ENCODE data around the gene PLEKHA1.

PLEKHA1 gene

DNA sequence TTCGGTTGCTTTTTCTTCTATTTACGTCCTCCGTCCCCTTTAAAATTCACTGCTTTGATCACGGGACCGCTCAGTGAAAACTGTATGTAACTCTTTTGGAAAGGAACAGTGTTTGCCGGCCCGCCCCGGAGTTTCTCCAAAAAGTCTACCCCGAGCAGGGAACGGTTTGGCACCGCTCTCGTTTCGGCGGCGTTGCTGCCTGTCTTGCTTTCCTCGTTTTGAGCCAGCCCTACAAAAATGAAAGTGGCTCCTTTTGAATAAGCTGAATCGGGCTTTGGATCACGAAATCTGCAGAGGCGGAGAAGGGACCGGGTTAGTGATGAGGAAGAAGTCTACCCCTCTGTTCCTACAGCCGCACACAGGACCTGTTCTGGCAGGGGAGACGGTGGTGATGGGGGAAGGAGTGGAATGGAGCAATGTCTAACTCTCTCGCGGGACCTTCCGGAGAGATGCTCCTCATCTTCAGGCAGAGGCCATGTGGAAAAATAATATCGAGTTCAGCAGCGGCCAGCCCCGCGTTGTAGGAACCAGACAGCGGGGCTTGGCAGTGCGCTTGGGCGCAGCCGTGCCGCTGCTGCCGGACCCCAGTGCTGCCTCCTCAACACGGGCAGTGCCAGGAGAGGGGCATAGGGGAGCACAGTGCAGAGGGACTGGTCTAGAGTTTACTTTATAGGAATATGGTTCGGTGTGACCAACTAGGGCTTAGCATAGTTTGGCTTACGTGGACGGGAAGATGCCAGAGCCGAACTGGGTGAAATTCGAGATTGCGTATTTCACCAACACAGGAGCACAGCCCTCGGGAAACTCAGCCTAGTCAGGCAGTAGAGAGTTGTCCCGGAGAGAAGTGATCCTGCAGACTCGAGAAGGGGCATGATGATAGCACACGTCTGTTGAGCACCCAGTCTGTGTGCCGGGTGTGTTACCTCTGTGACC, 88.3 kb downstream of the PLEKHA1 start:
- Histone ChIP-seq H3K4me2 (ENCODE audit: insufficient read depth, low read length, poor library complexity, severe bottlenecking) (peak overlapping the region; percentile 99), H2BK120ac (ENCODE audit: low read depth, low read length) (no peak overlapping the region), H4K8ac (ENCODE audit: low read depth, low read length) (no peak overlapping the region), H2AFZ (ENCODE audit: low read length) (peak overlapping the region; percentile 98), H4K91ac (ENCODE audit: low read depth, low read length, poor library complexity) (no peak overlapping the region), H3K14ac (ENCODE audit: low read length) (no peak overlapping the region), H2AK5ac (ENCODE audit: low read depth, low read length) (no peak overlapping the region), H3K4ac (ENCODE audit: low read length) (no peak overlapping the region), H3K9ac (ENCODE audit: low read depth, low read length, poor library complexity) (no peak overlapping the region), H2BK5ac (ENCODE audit: low read length) (no peak overlapping the region), H2BK15ac (ENCODE audit: low read length) (no peak overlapping the region), H3K79me1 (ENCODE audit: low read depth, low read length) (no peaks in the 10 kb centered on the region), H3K23ac (ENCODE audit: low read depth, low read length, poor library complexity) (peak overlapping the region; percentile 18), H3K18ac (ENCODE audit: low read length) (peak overlapping the region; percentile 42), H3K27ac (replicated peaks; ENCODE audit: low read length) (no peak overlapping the region), H3K4me3 (ENCODE audit: low read length in 2 of 2) (peak overlapping the region in 1 of 2 donors; percentile 67), H3K9me3 (replicated peaks in 1 of 2; ENCODE audit: control insufficient read depth in 2 of 2, insufficient read depth in 1 of 2, low read depth in 1 of 2, low read length in 2 of 2) (no peaks in the 10 kb centered on the region), H3K4me1 (ENCODE audit: control insufficient read depth in 2 of 2, insufficient read depth in 1 of 2, low read depth in 1 of 2, low read length in 2 of 2) (peaks cover 7 to 20% of the 10 kb centered on the region in 2 donors), H3K27me3 (ENCODE audit: control insufficient read depth in 3 of 3, insufficient read depth in 3 of 3, low read depth in 1 of 3, low read length in 3 of 3) (peaks cover 11 to 59% (median 14%) of the 10 kb centered on the region in 3 experiments), H3K36me3 (replicated peaks in 1 of 2; ENCODE audit: control insufficient read depth in 2 of 2, insufficient read depth in 2 of 2, low read length in 2 of 2) (no peaks in the 10 kb centered on the region), H2BK12ac (ENCODE audit: low read length) (no peak overlapping the region)
- DNase-seq (ENCODE audit: low spot score) = no peak
- WGBS, 2 donors (ENCODE audit: extremely low coverage in 2 of 2, insufficient read length in 2 of 2, insufficient replicate concordance in 1 of 2) = no CpG with 5 or more reads among the region's 47 CpGs

GRCh38 chr10:122463466-122464249, 89.2 kb downstream of the PLEKHA1 start:
- no peak overlapping the region for H3K4me3 ChIP-seq (ENCODE audit: low read length in 2 of 2)
- H3K9ac ChIP-seq (ENCODE audit: low read depth, low read length, poor library complexity) = no peak overlapping the region
- H2AFZ ChIP-seq (ENCODE audit: low read length) = no peak overlapping the region
- H3K4me1 ChIP-seq (ENCODE audit: control insufficient read depth in 2 of 2, insufficient read depth in 1 of 2, low read depth in 1 of 2, low read length in 2 of 2) = peaks cover 5 to 13% of the 10 kb centered on the region in 2 donors
- H4K8ac ChIP-seq (ENCODE audit: low read depth, low read length) = no peak overlapping the region
- no peak overlapping the region for H2BK120ac ChIP-seq (ENCODE audit: low read depth, low read length)
- peaks cover 11 to 59% (median 14%) of the 10 kb centered on the region in 3 experiments for H3K27me3 ChIP-seq (ENCODE audit: control insufficient read depth in 3 of 3, insufficient read depth in 3 of 3, low read depth in 1 of 3, low read length in 3 of 3)
- no peak overlapping the region for H3K27ac ChIP-seq (replicated peaks; ENCODE audit: low read length)
- no peak overlapping the region for H2BK15ac ChIP-seq (ENCODE audit: low read length)
- no peak overlapping the region for H2BK5ac ChIP-seq (ENCODE audit: low read length)
- no peak overlapping the region for H3K4ac ChIP-seq (ENCODE audit: low read length)
- no peak overlapping the region for H2AK5ac ChIP-seq (ENCODE audit: low read depth, low read length)
- H3K14ac ChIP-seq (ENCODE audit: low read length) = no peak overlapping the region
- no peaks in the 10 kb centered on the region for H3K9me3 ChIP-seq (replicated peaks in 1 of 2; ENCODE audit: control insufficient read depth in 2 of 2, insufficient read depth in 1 of 2, low read depth in 1 of 2, low read length in 2 of 2)
- no peak overlapping the region for H4K91ac ChIP-seq (ENCODE audit: low read depth, low read length, poor library complexity)
- H3K79me1 ChIP-seq (ENCODE audit: low read depth, low read length) = no peaks in the 10 kb centered on the region
- H3K4me2 ChIP-seq (ENCODE audit: insufficient read depth, low read length, poor library complexity, severe bottlenecking) = no peak overlapping the region
- no peak overlapping the region for H2BK12ac ChIP-seq (ENCODE audit: low read length)
- DNase-seq (ENCODE audit: low spot score) = no peak
- H3K18ac ChIP-seq (ENCODE audit: low read length) = no peak overlapping the region
- H3K23ac ChIP-seq (ENCODE audit: low read depth, low read length, poor library complexity) = no peak overlapping the region
- no CpG with 5 or more reads among the region's 17 CpGs for WGBS, 2 donors (ENCODE audit: extremely low coverage in 2 of 2, insufficient read length in 2 of 2, insufficient replicate concordance in 1 of 2)
- no peaks in the 10 kb centered on the region for H3K36me3 ChIP-seq (replicated peaks in 1 of 2; ENCODE audit: control insufficient read depth in 2 of 2, insufficient read depth in 2 of 2, low read length in 2 of 2)

GRCh38 chr10:122464250-122464510, 89.7 kb downstream of the PLEKHA1 start:
- Histone ChIP-seq H2BK120ac (ENCODE audit: low read depth, low read length) (no peak overlapping the region), H3K27me3 (ENCODE audit: control insufficient read depth in 3 of 3, insufficient read depth in 3 of 3, low read depth in 1 of 3, low read length in 3 of 3) (peaks cover 10 to 56% (median 14%) of the 10 kb centered on the region in 3 experiments), H3K4me2 (ENCODE audit: insufficient read depth, low read length, poor library complexity, severe bottlenecking) (no peak overlapping the region), H3K14ac (ENCODE audit: low read length) (no peak overlapping the region), H2BK12ac (ENCODE audit: low read length) (no peak overlapping the region), H3K23ac (ENCODE audit: low read depth, low read length, poor library complexity) (no peak overlapping the region), H3K27ac (replicated peaks; ENCODE audit: low read length) (no peak overlapping the region), H4K8ac (ENCODE audit: low read depth, low read length) (no peak overlapping the region), H2BK15ac (ENCODE audit: low read length) (no peak overlapping the region), H3K4me1 (ENCODE audit: control insufficient read depth in 2 of 2, insufficient read depth in 1 of 2, low read depth in 1 of 2, low read length in 2 of 2) (peaks cover 4 to 13% of the 10 kb centered on the region in 2 donors), H3K36me3 (replicated peaks in 1 of 2; ENCODE audit: control insufficient read depth in 2 of 2, insufficient read depth in 2 of 2, low read length in 2 of 2) (no peaks in the 10 kb centered on the region), H3K9me3 (replicated peaks in 1 of 2; ENCODE audit: control insufficient read depth in 2 of 2, insufficient read depth in 1 of 2, low read depth in 1 of 2, low read length in 2 of 2) (no peaks in the 10 kb centered on the region), H3K79me1 (ENCODE audit: low read depth, low read length) (no peaks in the 10 kb centered on the region), H3K9ac (ENCODE audit: low read depth, low read length, poor library complexity) (no peak overlapping the region), H2AFZ (ENCODE audit: low read length) (no peak overlapping the region), H2AK5ac (ENCODE audit: low read depth, low read length) (no peak overlapping the region), H3K4ac (ENCODE audit: low read length) (no peak overlapping the region), H4K91ac (ENCODE audit: low read depth, low read length, poor library complexity) (no peak overlapping the region), H3K18ac (ENCODE audit: low read length) (no peak overlapping the region), H3K4me3 (ENCODE audit: low read length in 2 of 2) (no peak overlapping the region), H2BK5ac (ENCODE audit: low read length) (no peak overlapping the region)
- no CpG with 5 or more reads among the region's 4 CpGs for WGBS, 2 donors (ENCODE audit: extremely low coverage in 2 of 2, insufficient read length in 2 of 2, insufficient replicate concordance in 1 of 2)
- DNase-seq (ENCODE audit: low spot score) = no peak

DNA sequence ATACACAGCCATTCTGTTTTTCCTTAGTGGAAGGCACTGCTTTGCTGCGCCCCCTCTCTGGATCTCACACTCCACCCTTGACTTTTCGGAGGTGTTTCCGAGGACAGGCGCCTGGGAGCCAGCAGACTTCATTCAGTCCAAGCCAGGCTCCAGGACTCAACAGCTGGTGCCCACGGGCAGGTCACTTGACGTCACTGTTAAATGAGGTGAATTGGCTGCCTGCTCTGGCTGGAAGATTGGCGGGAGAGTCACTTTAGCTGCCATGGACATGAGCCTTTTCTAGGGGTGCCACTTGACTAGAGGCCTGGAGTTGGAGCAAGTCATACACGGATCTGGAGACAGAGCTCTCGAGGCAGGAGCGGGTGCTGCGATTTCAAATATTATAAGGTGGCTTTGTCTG, 90.1 kb downstream of the PLEKHA1 start:
- Histone ChIP-seq H2AK5ac (ENCODE audit: low read depth, low read length) (no peak overlapping the region), H3K9ac (ENCODE audit: low read depth, low read length, poor library complexity) (no peak overlapping the region), H2AFZ (ENCODE audit: low read length) (no peak overlapping the region), H4K91ac (ENCODE audit: low read depth, low read length, poor library complexity) (no peak overlapping the region), H2BK120ac (ENCODE audit: low read depth, low read length) (no peak overlapping the region), H2BK15ac (ENCODE audit: low read length) (no peak overlapping the region), H3K4me2 (ENCODE audit: insufficient read depth, low read length, poor library complexity, severe bottlenecking) (no peak overlapping the region), H2BK12ac (ENCODE audit: low read length) (no peak overlapping the region), H3K23ac (ENCODE audit: low read depth, low read length, poor library complexity) (no peak overlapping the region), H3K9me3 (replicated peaks in 1 of 2; ENCODE audit: control insufficient read depth in 2 of 2, insufficient read depth in 1 of 2, low read depth in 1 of 2, low read length in 2 of 2) (no peaks in the 10 kb centered on the region), H3K27me3 (ENCODE audit: control insufficient read depth in 3 of 3, insufficient read depth in 3 of 3, low read depth in 1 of 3, low read length in 3 of 3) (peaks cover 10 to 52% (median 14%) of the 10 kb centered on the region in 3 experiments), H3K36me3 (replicated peaks in 1 of 2; ENCODE audit: control insufficient read depth in 2 of 2, insufficient read depth in 2 of 2, low read length in 2 of 2) (no peaks in the 10 kb centered on the region), H3K79me1 (ENCODE audit: low read depth, low read length) (no peaks in the 10 kb centered on the region), H2BK5ac (ENCODE audit: low read length) (no peak overlapping the region), H3K27ac (replicated peaks; ENCODE audit: low read length) (no peak overlapping the region), H3K4me1 (ENCODE audit: control insufficient read depth in 2 of 2, insufficient read depth in 1 of 2, low read depth in 1 of 2, low read length in 2 of 2) (peaks cover 4 to 13% of the 10 kb centered on the region in 2 donors), H3K14ac (ENCODE audit: low read length) (no peak overlapping the region), H4K8ac (ENCODE audit: low read depth, low read length) (no peak overlapping the region), H3K4me3 (ENCODE audit: low read length in 2 of 2) (no peak overlapping the region), H3K18ac (ENCODE audit: low read length) (no peak overlapping the region), H3K4ac (ENCODE audit: low read length) (no peak overlapping the region)
- WGBS, 2 donors (ENCODE audit: extremely low coverage in 2 of 2, insufficient read length in 2 of 2, insufficient replicate concordance in 1 of 2) = no CpG with 5 or more reads among the region's 11 CpGs
- DNase-seq (ENCODE audit: low spot score) = no peak

Measured in neuronal stem cell (in vitro differentiated cells).